Spleen (tissue), 7 donors: ENCODE measurements around the gene KCNC1.

Source experiments
- CTCF ChIP-seq, 11 experiments: fragments of 200-600 bp in 7 of 11; fragments of 450-650 bp in 4 of 11; sonication (generic) in 4 of 11; IDR thresholded peaks in 8 of 11; conservative IDR thresholded peaks in 3 of 11; 1 replicate in 7 of 11; 2 replicates in 4 of 11; pipeline versions ENCODE4 v1.4.0 to v1.8.0; 2016 to 2021; ENCODE audit warnings: antibody characterized with exemption in 11 of 11, inconsistent platforms in 4 of 11, mild to moderate bottlenecking in 1 of 11
- POLR2AphosphoS5 ChIP-seq, 3 donors: sonication (generic); formaldehyde crosslinking; IDR thresholded peaks; one replicate each; pipeline ENCODE4 v1.5.1; 2017; ENCODE audit warnings: antibody characterized with exemption in 3 of 3
- donor health status: DM: no; HTN: no; CAD: no; lungs with moderate emphysema.
- donor health status: DM: no; HTN: no; CAD: no.
- donor health status: DM: no; HTN: no; CAD: no.

DNA sequence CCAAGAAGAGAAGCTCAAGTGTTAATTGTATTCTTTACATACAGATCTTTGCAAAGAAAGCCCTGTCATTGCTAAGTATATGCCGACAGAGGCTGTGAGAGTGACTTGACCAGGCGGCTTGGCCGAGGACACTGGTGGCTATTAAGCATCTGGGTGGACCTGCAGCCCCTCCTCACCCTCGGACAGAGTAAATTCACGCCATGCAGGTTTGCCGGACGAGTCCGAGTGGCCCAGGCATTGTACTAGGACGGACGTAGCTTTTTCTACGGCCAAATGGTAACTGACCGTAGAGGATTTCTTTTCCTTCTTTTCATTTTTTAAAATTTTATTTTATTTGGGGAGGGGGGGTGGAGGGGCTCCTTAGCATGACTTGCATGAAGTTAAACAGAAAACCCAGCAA lies 47.0 kb downstream of the KCNC1 start:
- TF ChIP-seq POLR2AphosphoS5 (IDR thresholded peaks at IDR 0.05) (no peak), CTCF (IDR thresholded peaks at IDR 0.05 in 8 of 11, conservative IDR thresholded peaks at IDR 0.05 in 3 of 11) (no peak)
